Smooth muscle cell of the umbilical artery (primary cell): ENCODE measurements around the gene FAT4. TPM values are rescaled to one million over a fixed set of nuclear protein-coding genes. Genes with fewer than 3 reads are reported as not detected.

Experiments used
- total RNA-seq: library from RNA; depleted of rRNA; stranded (reverse); fragments of >200 nt; gene quantifications from 2 replicates; pipeline ENCODE4 v1.2.3, GENCODE V29; 2014

FAT4 gene
- 13.4 and 18.5 TPM in 2 replicates for total RNA-seq

GRCh38 chr4:125314676-125315575 lies at the start of gene FAT4:
FAT4 (plus strand) TSS chr4:125314955; CDS start chr4:125316412, 1,457 bp downstream.

